ENCODE measurements around the gene P2RX7.

The P2RX7 gene

DNA sequence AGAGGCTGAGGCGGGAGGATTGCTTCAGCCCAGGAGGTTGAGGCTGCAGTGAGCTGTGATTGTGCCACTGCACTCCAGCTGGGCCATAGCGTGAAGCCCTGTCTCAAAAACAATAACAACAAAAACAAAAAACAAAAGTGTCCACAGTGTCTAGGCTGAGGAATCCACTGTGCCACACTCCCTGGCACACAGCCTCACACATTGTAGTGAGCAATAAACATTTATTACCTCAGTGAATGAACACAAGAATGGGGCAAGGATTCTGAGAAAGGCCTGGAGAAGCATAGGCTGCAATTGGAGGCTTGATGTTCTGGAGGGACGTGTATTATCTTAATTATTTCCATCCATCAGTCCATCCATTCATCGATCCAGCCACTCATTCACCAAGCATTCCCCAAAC is 17.1 kb upstream of the P2RX7 start:
- no peaks in the 10 kb centered on the region for H3K9me2 ChIP-seq (ENCODE audit: low read depth, low read length)
- TF ChIP-seq, protein P1, sequence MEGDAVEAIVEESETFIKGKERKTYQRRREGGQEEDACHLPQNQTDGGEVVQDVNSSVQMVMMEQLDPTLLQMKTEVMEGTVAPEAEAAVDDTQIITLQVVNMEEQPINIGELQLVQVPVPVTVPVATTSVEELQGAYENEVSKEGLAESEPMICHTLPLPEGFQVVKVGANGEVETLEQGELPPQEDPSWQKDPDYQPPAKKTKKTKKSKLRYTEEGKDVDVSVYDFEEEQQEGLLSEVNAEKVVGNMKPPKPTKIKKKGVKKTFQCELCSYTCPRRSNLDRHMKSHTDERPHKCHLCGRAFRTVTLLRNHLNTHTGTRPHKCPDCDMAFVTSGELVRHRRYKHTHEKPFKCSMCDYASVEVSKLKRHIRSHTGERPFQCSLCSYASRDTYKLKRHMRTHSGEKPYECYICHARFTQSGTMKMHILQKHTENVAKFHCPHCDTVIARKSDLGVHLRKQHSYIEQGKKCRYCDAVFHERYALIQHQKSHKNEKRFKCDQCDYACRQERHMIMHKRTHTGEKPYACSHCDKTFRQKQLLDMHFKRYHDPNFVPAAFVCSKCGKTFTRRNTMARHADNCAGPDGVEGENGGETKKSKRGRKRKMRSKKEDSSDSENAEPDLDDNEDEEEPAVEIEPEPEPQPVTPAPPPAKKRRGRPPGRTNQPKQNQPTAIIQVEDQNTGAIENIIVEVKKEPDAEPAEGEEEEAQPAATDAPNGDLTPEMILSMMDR (IDR thresholded peaks at IDR 0.05; ENCODE audit: low read length), result no peak
- no peak for TF ChIP-seq EZH2 (IDR thresholded peaks at IDR 0.05; ENCODE audit: borderline replicate concordance, low read length)
- H3K79me2 ChIP-seq (ENCODE audit: insufficient read depth, low read length), result no peaks in the 10 kb centered on the region
- H3K4me1 ChIP-seq (ENCODE audit: insufficient read depth, low read length, severe bottlenecking), result no peaks in the 10 kb centered on the region
- no peak overlapping the region for H3K4me2 ChIP-seq (ENCODE audit: low read length)
- H2AFZ ChIP-seq (ENCODE audit: low read length), result no peak overlapping the region
- H4K20me1 ChIP-seq (ENCODE audit: insufficient read depth, low read length), result no peaks in the 10 kb centered on the region
- H3K9me3 ChIP-seq (ENCODE audit: low read length), result no peaks in the 10 kb centered on the region
- no peak overlapping the region for H3K27ac ChIP-seq (ENCODE audit: low read depth, low read length, poor library complexity, severe bottlenecking)
- no peak overlapping the region for H3K4me3 ChIP-seq (ENCODE audit: low read depth, low read length, poor library complexity, severe bottlenecking)
- H3F3A ChIP-seq (ENCODE audit: insufficient read depth, low read length), result no peaks in the 10 kb centered on the region
- H3K27me3 ChIP-seq (ENCODE audit: insufficient read depth, low read length), result no peaks in the 10 kb centered on the region
- H3K36me3 ChIP-seq (ENCODE audit: insufficient read depth, low read length), result no peaks in the 10 kb centered on the region
- H3K9ac ChIP-seq (ENCODE audit: low read length), result no peak overlapping the region

DNA sequence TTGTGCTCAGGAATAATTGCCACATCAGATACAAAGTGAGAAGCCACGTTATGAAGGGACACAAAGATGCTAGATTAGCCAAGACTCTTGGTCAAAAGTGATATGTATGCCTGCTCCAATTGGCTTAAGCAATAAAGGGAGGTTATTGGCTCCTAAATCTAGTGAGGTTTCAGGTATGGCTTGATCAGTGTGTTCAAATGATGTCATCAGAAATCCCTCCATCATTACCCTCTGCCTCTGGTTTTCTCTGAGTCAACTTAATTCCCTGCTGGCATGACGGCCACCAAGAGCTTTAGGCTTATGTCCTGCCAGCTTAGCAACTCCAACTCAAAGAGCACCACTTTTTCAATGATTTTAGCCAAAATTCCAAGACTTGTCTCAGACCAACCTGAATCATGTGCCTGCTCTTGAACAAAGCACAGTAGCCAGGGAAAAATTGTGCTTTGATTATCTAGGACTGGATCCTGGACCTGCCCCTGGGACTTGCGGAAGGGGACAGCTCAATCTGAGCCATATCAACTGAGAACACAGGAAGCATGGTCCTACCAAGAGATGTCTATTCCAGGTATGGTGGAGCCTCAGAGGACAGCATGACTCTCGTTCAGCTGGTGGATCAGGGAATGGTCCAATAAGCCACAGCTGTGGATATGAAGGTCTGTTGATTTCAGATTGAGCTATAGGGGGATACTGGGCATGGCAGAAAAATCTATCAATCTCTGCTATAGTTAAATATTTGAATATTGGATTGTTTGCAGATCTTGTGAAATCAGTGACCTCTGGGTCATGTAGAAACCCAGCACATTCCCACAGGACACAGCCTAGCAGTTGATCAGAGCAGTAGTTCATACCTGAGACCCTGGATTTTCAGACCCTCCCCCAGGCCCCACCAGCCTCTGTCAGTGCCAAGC is 16.1 kb upstream of the P2RX7 start:
- H3K36me3 ChIP-seq (ENCODE audit: insufficient read depth, low read length), result no peaks in the 10 kb centered on the region
- H3K9ac ChIP-seq (ENCODE audit: low read length), result no peak overlapping the region
- H3K4me1 ChIP-seq (ENCODE audit: insufficient read depth, low read length, severe bottlenecking), result no peaks in the 10 kb centered on the region
- no peak overlapping the region for H3K4me2 ChIP-seq (ENCODE audit: low read length)
- no peak overlapping the region for H2AFZ ChIP-seq (ENCODE audit: low read length)
- H3K9me2 ChIP-seq (ENCODE audit: low read depth, low read length), result no peaks in the 10 kb centered on the region
- H3F3A ChIP-seq (ENCODE audit: insufficient read depth, low read length), result no peaks in the 10 kb centered on the region
- H3K27ac ChIP-seq (ENCODE audit: low read depth, low read length, poor library complexity, severe bottlenecking), result no peak overlapping the region
- no peak overlapping the region for H3K4me3 ChIP-seq (ENCODE audit: low read depth, low read length, poor library complexity, severe bottlenecking)
- no peaks in the 10 kb centered on the region for H4K20me1 ChIP-seq (ENCODE audit: insufficient read depth, low read length)
- no peaks in the 10 kb centered on the region for H3K27me3 ChIP-seq (ENCODE audit: insufficient read depth, low read length)
- no peaks in the 10 kb centered on the region for H3K9me3 ChIP-seq (ENCODE audit: low read length)
- TF ChIP-seq, protein P1 (IDR thresholded peaks at IDR 0.05; ENCODE audit: low read length), result no peak
- no peak for TF ChIP-seq EZH2 (IDR thresholded peaks at IDR 0.05; ENCODE audit: borderline replicate concordance, low read length)
- H3K79me2 ChIP-seq (ENCODE audit: insufficient read depth, low read length), result no peaks in the 10 kb centered on the region

DNA sequence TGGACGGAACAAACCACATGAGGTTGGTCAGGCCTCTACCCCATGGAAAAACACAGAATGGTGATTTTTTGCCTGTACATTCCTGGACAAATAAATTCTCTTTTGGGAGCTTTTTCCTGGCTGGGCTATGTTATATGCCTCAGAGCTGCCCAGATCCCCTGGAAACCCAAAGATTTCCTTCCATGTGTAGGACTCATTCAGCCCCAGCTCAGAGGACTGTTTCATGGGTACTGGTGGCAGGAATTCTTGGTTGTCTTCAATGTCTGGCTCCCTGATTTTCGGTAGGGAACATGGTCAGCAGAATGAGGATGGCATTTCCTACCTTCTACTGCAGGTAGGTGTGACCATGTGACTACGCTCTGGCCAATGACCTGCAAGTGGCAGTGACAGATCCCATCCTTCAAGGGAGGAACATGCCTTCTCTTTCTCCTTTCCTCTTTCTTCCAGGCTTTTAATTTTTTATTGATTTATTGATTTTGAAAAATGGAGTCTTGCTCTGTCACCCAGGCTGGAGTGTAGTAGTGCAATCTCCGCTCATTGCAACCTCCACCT is 15.4 kb upstream of the P2RX7 start:
- TF ChIP-seq EZH2 (IDR thresholded peaks at IDR 0.05; ENCODE audit: borderline replicate concordance, low read length), result no peak
- TF ChIP-seq, protein P1 (IDR thresholded peaks at IDR 0.05; ENCODE audit: low read length), result no peak
- no peaks in the 10 kb centered on the region for H3K9me3 ChIP-seq (ENCODE audit: low read length)
- no peak overlapping the region for H3K4me2 ChIP-seq (ENCODE audit: low read length)
- no peaks in the 10 kb centered on the region for H3K9me2 ChIP-seq (ENCODE audit: low read depth, low read length)
- no peaks in the 10 kb centered on the region for H3K27me3 ChIP-seq (ENCODE audit: insufficient read depth, low read length)
- no peaks in the 10 kb centered on the region for H3K36me3 ChIP-seq (ENCODE audit: insufficient read depth, low read length)
- H3F3A ChIP-seq (ENCODE audit: insufficient read depth, low read length), result no peaks in the 10 kb centered on the region
- H3K4me1 ChIP-seq (ENCODE audit: insufficient read depth, low read length, severe bottlenecking), result no peaks in the 10 kb centered on the region
- H3K79me2 ChIP-seq (ENCODE audit: insufficient read depth, low read length), result no peaks in the 10 kb centered on the region
- no peaks in the 10 kb centered on the region for H4K20me1 ChIP-seq (ENCODE audit: insufficient read depth, low read length)
- H3K9ac ChIP-seq (ENCODE audit: low read length), result no peak overlapping the region
- H2AFZ ChIP-seq (ENCODE audit: low read length), result no peak overlapping the region
- no peak overlapping the region for H3K27ac ChIP-seq (ENCODE audit: low read depth, low read length, poor library complexity, severe bottlenecking)
- H3K4me3 ChIP-seq (ENCODE audit: low read depth, low read length, poor library complexity, severe bottlenecking), result no peak overlapping the region

All from OCI-LY1 (cell line).